IPS DF 6.9 (cell line): Measurements from ENCODE around the gene GRXCR1.

Source experiments
- DNase-seq: peaks from one replicate; pipeline ENCODE4 v3.0.0-alpha.2; 2013; ENCODE audit warnings: low read depth, low spot score
- H3K27ac ChIP-seq: one replicate; pipeline ENCODE4 v1.5.1; 2013; ENCODE audit warnings: low read length, control low read depth
- H3K27me3 ChIP-seq: 2 replicates; pipeline ENCODE4 v1.6.1; 2013; ENCODE audit warnings: mild to moderate bottlenecking, low read length; ENCODE audit not compliant: control insufficient read depth, insufficient read depth
- H3K36me3 ChIP-seq: 2 replicates; pipeline ENCODE4 v1.6.1; 2013; ENCODE audit warnings: low read length; ENCODE audit not compliant: control insufficient read depth, insufficient read depth
- H3K4me1 ChIP-seq: 2 replicates; pipeline ENCODE4 v1.6.1; 2013; ENCODE audit warnings: low read length; ENCODE audit not compliant: control insufficient read depth, insufficient read depth
- H3K4me3 ChIP-seq: 2 replicates; pipeline ENCODE4 v1.5.1; 2013; ENCODE audit warnings: mild to moderate bottlenecking, low read length
- H3K9me3 ChIP-seq: 2 replicates; pipeline ENCODE4 v1.6.1; 2013; ENCODE audit warnings: low read length, inconsistent platforms; ENCODE audit not compliant: control insufficient read depth, insufficient read depth
- WGBS: extraction: QIAGEN DNeasy Blood & Tissue Kit; methylation state at CpG from one replicate; pipeline ENCODE4 v1.1.7; 2013; ENCODE audit warnings: mixed read lengths, missing lambda C conversion rate; ENCODE audit not compliant: insufficient read length, insufficient coverage; 5-methylcytosine and 5-hydroxymethylcytosine counted together

GRXCR1 gene

GRCh38 chr4:42895452-42895851 is 2.9 kb downstream of the GRXCR1 start:
- Histone ChIP-seq H3K4me3 (no peak overlapping the region), H3K36me3 (no peaks in the 10 kb centered on the region), H3K4me1 (no peaks in the 10 kb centered on the region), H3K27me3 (no peaks in the 10 kb centered on the region), H3K27ac (no peak overlapping the region), H3K9me3 (no peaks in the 10 kb centered on the region)
- no peak for DNase-seq

GRCh38 chr4:42904986-42905385 is 12.5 kb downstream of the GRXCR1 start:
- no peak overlapping the region for H3K4me3 ChIP-seq
- no CpG with 5 or more reads among the region's 5 CpGs for WGBS

GRCh38 chr4:42905591-42905990 is 13.1 kb downstream of the GRXCR1 start:
- WGBS, result no CpG with 5 or more reads among the region's 3 CpGs
- Histone ChIP-seq H3K27me3 (no peaks in the 10 kb centered on the region), H3K4me1 (no peaks in the 10 kb centered on the region), H3K36me3 (no peaks in the 10 kb centered on the region), H3K27ac (no peak overlapping the region), H3K9me3 (no peaks in the 10 kb centered on the region), H3K4me3 (no peak overlapping the region)
- no peak for DNase-seq

More at GRCh38 chr4:42904986-42905385, 12.5 kb downstream of the GRXCR1 start:
- Histone ChIP-seq H3K27me3 (no peaks in the 10 kb centered on the region), H3K27ac (no peak overlapping the region), H3K4me1 (no peaks in the 10 kb centered on the region), H3K9me3 (no peaks in the 10 kb centered on the region), H3K36me3 (no peaks in the 10 kb centered on the region)
- no peak for DNase-seq

GRCh38 chr4:42906341-42906740 is 13.8 kb downstream of the GRXCR1 start:
- Histone ChIP-seq H3K27ac (no peak overlapping the region), H3K9me3 (no peaks in the 10 kb centered on the region), H3K27me3 (no peaks in the 10 kb centered on the region), H3K4me3 (no peak overlapping the region), H3K36me3 (no peaks in the 10 kb centered on the region), H3K4me1 (no peaks in the 10 kb centered on the region)
- WGBS, result no CpG with 5 or more reads among the region's 1 CpG
- no peak for DNase-seq

GRCh38 chr4:42906891-42907759 is 14.6 kb downstream of the GRXCR1 start:
- WGBS, result no CpG with 5 or more reads among the region's 6 CpGs
- no peaks in the 10 kb centered on the region for H3K9me3 ChIP-seq
- H3K27me3 ChIP-seq, result no peaks in the 10 kb centered on the region
- H3K4me1 ChIP-seq, result no peaks in the 10 kb centered on the region
- H3K36me3 ChIP-seq, result no peaks in the 10 kb centered on the region
- no peak overlapping the region for H3K4me3 ChIP-seq
- no peak for DNase-seq
- no peak overlapping the region for H3K27ac ChIP-seq

- Histone ChIP-seq H3K9me3 (no peaks in the 10 kb centered on the region), H3K36me3 (no peaks in the 10 kb centered on the region), H3K27ac (no peak overlapping the region), H3K27me3 (no peaks in the 10 kb centered on the region), H3K4me1 (no peaks in the 10 kb centered on the region), H3K4me3 (no peak overlapping the region)
- DNase-seq, result no peak
- WGBS, result no CpG with 5 or more reads among the region's 5 CpGs
Observed at GRCh38 chr4:42910459-42910858, 17.9 kb downstream of the GRXCR1 start.

GRCh38 chr4:42914937-42915336 is 22.4 kb downstream of the GRXCR1 start:
- Histone ChIP-seq H3K27ac (no peak overlapping the region), H3K4me1 (no peaks in the 10 kb centered on the region), H3K9me3 (no peaks in the 10 kb centered on the region), H3K27me3 (no peaks in the 10 kb centered on the region), H3K4me3 (no peak overlapping the region), H3K36me3 (no peaks in the 10 kb centered on the region)
- no peak for DNase-seq
- WGBS, result no CpG with 5 or more reads among the region's 4 CpGs

- no peak for DNase-seq
- no peaks in the 10 kb centered on the region for H3K4me1 ChIP-seq
- no CpG with 5 or more reads among the region's 1 CpG for WGBS
- H3K27me3 ChIP-seq, result no peaks in the 10 kb centered on the region
- no peak overlapping the region for H3K4me3 ChIP-seq
- no peaks in the 10 kb centered on the region for H3K36me3 ChIP-seq
- no peaks in the 10 kb centered on the region for H3K9me3 ChIP-seq
- H3K27ac ChIP-seq, result no peak overlapping the region
Observed at GRCh38 chr4:42915484-42915883, 23.0 kb downstream of the GRXCR1 start.

GRCh38 chr4:42917296-42917695 is 24.8 kb downstream of the GRXCR1 start:
- no peaks in the 10 kb centered on the region for H3K36me3 ChIP-seq
- WGBS, result no CpG with 5 or more reads among the region's 2 CpGs
- H3K27me3 ChIP-seq, result no peaks in the 10 kb centered on the region
- no peak overlapping the region for H3K27ac ChIP-seq
- DNase-seq, result no peak
- no peaks in the 10 kb centered on the region for H3K9me3 ChIP-seq
- no peak overlapping the region for H3K4me3 ChIP-seq
- H3K4me1 ChIP-seq, result no peaks in the 10 kb centered on the region

GRCh38 chr4:42923431-42923830 is 30.9 kb downstream of the GRXCR1 start:
- Histone ChIP-seq H3K4me1 (no peaks in the 10 kb centered on the region), H3K4me3 (no peak overlapping the region), H3K27ac (no peak overlapping the region), H3K9me3 (no peaks in the 10 kb centered on the region), H3K27me3 (no peaks in the 10 kb centered on the region), H3K36me3 (no peaks in the 10 kb centered on the region)
- DNase-seq, result no peak

GRCh38 chr4:42925921-42926320 is 33.4 kb downstream of the GRXCR1 start:
- H3K27ac ChIP-seq, result no peak overlapping the region
- H3K36me3 ChIP-seq, result no peaks in the 10 kb centered on the region
- WGBS, result no CpG with 5 or more reads among the region's 3 CpGs
- DNase-seq, result no peak
- no peaks in the 10 kb centered on the region for H3K27me3 ChIP-seq
- no peaks in the 10 kb centered on the region for H3K4me1 ChIP-seq
- no peak overlapping the region for H3K4me3 ChIP-seq
- H3K9me3 ChIP-seq, result no peaks in the 10 kb centered on the region
